HL-60/S4 treated with phorbol 12-myristate 13-acetate at 8.2 ng/mL for 4 days and 3 days (cell line): Measurements from ENCODE around the gene RCBTB1.

Source experiments
- in situ Hi-C: fragments of 300-500 bp; cut with MboI; formaldehyde crosslinking; loops from 2 replicates; pipeline ENCODE4 v1.15.0; 2022; ENCODE audit warnings: low sequenced_read_pairs

RCBTB1 gene

DNA sequence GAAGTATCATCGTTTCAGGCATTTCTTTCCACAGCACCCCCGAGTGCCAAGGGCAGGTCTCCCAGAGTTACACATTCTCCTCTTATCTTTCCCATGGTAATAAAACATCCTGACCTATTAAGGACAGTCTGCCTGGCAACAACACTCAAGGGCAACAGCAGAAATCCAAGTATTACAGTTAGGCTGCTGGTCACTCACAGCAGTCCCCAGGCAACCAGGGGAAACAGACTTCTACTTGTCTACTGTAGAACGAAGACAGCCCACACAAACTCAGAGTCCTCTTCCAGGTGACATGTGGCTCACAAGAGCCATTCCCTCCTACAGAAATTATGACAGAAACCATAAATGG is 24.3 kb downstream of the RCBTB1 start:
- in situ Hi-C loops: no loop called here

DNA sequence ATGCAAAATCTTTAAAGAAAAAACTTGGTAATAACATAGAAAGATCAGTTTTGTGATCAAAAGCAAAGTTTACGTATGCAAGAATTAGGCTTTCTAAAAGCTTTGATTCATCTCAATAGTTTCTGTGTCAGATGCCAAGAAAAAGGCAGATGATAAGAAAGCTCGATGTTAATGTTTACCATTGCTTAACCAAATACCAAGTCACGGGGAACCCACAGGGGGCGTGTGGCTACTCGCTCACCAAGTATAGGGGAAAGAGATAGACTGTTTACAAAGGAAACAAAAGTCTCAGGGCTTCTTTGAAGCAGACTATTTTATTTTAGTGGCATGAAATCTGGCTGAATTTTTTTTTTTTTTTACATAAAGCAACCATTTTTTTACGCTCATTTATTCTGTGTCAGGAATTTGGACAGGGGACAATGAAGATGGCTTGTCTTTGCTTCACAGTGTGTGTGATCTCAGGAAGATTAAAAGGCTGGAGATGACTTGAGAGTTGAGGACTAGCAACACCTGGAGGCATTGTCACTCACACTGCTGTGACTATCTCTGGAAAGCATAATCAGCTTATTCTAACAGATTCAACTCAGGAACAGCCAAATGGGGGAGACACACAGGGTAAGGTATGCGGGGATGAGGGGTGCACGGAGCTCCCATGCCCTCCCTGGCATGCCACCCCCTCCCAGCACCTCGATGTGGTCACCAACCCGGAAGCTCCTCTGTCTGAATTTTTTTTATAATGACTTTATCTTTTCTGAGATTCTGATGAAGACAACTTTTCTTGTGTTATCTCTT is 24.9 kb downstream of the RCBTB1 start:
- in situ Hi-C loops: no loop called here

DNA sequence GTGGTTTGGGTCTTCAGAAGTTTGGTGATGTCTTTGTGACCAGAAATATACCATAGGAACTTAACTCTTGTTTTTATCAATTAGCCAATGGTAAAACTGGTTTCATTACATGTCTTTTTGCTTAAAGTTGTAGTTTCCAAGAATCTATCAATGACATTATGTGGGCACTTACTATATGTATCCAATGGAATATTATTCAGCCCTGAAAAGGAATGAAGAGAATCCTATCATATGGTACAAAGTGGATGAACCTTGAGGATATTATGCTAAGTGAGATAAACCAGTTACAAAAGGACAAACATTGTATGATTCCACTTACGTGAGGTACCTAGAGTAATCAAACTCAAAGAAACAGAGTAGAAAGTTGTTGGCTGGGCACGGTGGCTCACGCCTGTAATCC is 26.4 kb downstream of the RCBTB1 start:
- in situ Hi-C loops: no loop called here

DNA sequence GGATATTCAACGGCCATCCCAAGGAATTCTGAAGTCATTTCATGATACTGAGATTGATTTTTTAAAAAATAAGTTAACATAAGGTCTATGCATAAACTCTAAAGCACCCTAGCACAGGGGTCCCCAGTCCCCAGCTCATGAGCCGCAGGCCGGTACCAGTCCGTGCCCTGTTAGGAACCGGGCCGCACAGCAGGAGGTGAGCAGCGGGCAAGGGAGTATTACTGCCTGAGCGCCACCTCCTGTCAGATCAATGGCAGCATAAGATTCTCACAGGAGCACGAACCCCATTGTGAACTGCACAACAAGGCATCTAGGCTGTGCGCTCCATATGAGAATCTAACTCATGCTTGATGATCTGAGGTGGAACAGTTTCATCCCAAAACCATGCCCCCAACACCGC is 31.0 kb downstream of the RCBTB1 start:
- in situ Hi-C loops: no loop called here

DNA sequence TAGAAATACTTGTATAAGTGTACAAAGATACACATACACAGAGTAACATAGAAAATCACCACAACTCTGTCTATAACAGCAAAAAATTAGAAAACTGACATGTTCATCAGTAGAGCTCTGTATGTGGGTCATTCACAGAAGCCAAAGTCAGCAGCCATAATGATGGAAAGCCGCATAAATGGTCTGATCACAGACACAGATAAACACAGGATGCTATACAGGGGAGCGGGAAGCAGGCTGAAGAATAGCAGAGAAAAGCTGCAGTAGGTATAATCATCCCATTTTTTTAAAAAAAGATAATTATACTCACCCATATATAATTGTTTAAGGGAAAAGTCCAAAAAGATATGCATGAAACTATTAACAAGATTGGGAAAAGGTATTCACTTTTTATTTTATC is 31.5 kb downstream of the RCBTB1 start:
- in situ Hi-C loops: no loop called here

DNA sequence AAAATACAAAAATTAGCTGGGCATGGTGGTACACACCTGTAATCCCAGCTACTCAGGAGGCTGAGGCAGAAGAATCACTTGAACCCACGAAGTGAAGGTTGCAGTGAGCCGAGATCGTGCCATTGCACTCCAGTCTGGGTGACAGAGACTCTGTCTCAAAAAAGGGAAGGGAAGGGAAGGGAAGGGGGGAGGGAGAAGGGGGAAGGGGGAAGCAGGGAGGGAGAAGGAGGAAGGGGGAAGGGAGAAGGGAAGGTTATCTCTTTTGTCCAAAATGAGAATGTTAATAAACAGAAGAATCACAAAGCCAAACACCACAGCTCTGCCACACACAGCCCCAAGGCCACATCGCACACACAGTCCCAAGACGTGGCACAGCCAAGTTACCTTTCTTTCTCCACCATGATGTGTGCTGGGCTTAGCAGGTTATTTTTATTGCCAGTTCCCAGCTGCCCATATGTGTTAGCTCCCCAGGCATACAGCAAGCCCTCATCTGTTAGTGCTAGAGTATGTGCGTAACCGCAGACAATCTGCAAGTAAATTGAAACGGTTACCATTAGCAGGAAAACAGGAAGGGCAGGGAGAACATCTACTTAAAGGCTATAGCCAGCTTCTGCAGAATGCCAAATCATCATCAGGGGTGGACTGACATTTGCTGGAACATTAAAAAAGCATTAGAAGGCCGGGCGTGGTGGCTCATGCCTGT is 34.3 kb downstream of the RCBTB1 start:
- in situ Hi-C loops: no loop called here

DNA sequence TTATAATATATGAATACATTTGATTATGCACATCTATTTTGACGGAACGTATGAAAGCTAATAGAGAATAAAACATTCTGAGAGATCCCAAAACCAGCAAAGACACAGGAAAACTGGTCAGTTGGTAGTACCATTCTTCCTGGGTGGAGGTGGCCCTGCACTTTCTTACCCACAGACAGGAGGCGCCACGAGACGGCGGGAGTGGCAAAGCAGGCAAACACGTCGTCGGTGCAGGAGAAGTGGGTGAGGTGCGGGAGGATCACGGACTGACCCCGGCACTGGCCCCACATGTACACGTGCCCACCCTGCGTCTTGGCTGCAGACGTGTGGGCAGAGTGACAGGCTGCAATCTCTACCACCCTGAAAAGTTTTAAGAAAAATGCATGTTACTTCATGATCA is 36.1 kb downstream of the RCBTB1 start:
- in situ Hi-C loops: no loop called here

DNA sequence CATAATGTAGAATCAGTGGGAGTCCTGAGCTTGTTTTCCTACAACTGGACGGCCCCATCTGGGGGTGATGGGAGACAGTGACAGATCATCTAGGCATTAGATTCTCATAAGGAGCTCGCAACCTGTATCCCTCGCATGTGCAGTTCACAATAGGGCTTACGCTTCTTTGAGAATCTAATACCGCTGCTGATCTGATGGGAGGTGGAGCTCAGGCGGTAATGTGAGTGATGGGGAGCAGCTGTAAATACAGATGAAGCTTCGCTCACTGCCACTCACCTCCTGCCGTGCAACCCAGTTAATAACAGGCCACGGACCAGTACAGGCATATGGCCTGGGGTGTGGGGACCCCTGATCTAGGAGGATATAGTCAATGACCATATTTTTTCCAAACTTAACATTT is 38.8 kb downstream of the RCBTB1 start:
- in situ Hi-C loops: no loop called here

DNA sequence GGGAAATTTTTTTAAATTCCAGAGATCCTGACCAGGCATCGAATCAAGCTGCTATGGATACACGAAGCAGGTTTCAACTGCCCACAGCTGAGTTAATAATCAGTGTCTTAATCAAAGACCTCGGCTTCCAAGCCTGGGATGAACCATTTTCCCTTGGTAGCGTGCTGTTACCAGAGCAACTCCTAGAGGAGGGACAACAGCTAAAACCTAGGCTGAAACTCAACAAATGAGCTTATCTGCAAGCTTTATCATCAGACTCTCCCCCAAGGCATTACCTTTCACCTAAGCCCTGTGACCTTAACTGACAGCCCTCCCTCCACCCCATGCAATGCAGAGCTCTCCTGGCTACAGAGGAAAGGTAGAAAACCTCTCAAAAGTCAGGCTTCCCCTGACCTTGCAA is 39.7 kb downstream of the RCBTB1 start:
- in situ Hi-C loops: no loop called here

DNA sequence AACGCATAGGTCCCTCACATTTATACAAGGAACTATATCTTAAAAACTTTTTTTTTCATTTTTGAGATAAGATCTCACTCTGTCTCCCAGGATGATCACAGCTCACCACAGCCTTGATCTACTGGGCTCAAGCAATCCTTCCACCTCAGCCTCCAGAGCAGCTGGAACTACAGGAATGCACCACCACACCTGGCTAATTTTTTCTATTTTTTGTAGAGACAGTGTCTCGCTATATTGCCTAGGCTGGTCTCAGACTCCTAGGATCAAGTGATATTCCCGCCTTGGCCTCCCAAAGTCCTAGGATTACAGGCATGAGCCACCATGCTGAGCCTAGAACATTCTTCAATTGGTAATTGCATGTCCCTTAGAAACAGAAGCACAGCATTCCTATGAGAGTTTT is 41.7 kb downstream of the RCBTB1 start:
- in situ Hi-C loops: no loop called here

DNA sequence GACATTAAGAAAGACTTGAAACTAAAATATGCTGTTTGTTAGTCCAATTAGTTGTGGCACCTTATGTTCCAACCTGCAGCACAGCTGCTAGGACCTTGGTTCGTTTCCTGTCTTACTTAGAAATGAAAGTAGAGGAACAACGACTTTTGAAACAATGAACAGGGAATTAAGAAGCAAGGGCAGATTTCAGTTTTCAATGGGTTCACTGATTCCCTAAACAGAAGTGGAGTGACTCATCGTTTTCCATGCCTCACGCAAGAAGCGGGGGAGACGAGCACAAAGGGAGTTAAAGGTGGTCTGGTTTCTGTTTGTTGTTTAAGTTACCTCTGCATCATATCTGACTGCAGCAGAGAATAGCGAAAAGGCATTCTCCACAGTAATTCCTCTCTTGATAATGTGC is 44.8 kb downstream of the RCBTB1 start:
- in situ Hi-C loops: no loop called here

DNA sequence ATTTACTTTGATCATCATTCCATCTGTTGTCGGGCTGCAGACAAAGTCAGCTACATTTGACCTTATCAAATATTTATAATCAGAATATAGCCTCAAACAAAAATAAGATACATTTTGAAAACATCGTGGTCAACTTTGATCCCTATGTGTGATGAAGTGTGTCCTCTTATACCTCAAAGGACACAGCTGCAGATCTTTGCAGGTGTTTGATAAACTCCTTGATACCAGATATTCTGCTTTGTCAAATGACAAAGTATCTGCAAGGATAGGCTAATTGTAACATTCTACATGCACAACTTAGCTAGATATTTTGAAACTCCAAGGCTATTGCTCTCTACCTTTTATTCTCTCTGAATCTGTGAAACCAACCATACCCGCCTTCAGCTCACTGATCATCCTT is 45.6 kb downstream of the RCBTB1 start:
- in situ Hi-C loops: no loop called here

DNA sequence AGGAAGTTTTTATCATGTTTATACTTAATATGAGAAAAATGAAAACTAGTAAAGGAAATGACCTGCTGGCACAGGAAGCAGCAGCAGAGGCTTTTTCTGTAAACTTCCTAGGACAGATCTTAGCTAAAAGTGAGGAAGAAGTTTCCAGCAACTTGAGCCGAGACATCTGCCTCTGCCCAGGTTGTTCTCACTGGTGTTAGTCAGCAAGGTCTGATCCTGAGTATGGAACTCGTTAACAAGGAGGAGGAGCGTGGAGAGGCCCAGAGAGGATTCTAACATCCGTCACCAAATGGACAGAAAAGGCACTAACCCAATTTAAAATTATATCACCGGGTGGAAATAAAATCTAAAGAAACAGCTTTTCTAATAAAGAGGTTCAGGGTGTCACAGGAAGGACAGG is 46.0 kb downstream of the RCBTB1 start:
- in situ Hi-C loops: no loop called here

DNA sequence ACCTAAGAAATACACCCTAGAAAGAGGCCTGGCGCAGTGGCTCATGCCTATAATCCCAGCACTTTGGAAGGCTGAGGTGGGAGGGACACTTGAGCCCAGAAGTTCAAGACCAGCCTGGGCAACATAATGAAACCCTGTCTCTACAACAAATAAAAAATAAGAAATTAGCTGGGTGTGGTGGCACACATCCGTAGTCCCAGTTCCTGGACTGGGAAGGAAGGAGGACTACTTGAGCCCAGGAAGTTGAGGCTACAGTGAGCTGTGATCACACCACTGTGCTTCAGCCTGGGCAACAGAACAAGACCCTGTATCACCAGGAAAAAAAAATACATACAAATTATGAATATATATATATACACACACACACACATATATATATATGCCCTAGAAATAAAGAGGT is 47.0 kb downstream of the RCBTB1 start:
- in situ Hi-C loops: no loop called here

DNA sequence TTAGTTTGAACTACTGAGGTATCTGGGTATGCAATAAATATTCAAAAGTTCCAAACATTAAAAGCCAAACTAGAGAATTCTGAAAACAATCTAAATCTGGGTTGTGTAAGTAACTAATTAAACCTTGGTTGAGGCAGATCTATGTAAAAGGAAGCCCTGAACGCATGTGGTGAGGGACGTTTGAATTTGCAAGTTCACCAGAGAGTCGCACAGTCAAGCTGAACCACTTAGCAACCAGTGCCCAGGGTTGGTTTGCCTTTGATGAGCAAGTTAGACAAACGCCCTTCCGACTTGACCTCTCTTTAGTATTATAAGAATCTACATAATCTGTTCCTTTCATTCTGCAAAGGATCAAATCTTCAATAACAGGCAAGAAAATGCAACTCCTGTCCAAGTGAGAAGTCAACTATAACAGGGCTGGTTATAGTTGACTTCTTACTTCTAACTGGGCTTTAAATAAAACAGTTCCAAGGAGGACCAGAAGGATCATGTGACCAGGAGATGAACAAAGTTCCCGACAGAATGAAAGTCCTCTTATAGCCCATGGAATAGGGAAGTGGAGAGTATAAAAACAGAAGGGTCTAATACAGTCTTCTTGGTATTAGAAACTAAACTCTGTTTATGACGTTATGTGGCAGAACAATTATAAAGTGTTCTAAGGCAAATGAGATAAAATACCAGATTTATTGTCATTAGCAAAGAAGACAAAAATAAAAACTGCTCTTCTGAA is 49.0 kb downstream of the RCBTB1 start:
- in situ Hi-C loops: no loop called here

DNA sequence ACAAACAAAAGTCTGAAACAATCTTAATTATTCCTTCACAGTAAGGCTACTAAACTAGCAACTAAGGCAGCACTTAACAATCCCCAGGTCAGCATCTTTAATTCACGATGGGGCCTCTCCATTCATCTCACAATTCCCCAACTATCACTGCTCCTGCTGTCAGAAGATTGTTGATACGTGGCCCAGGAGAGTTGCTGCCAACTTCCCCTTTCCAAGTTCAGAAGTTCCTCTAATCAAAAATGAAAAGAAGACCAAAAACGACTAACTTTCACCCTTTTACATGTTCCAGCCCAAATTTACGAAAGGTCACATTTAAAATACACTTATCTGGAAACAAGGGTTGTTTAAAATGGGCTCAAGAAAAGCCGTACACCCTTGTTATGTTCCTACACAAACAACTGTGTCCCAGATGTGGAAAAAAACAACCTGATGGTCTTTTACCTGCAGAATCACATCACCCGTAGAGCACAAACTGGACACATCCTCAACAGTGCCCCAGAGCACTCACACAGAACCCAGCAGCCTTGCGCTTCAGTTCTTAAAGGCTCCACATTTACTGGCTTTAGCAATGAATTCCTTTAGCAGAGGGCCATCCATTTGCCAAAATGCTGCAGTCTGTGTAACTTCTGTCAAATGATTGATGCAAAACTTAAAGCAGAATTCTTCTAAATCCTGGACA is 51.6 kb downstream of the RCBTB1 start:
- in situ Hi-C loops: no loop called here

DNA sequence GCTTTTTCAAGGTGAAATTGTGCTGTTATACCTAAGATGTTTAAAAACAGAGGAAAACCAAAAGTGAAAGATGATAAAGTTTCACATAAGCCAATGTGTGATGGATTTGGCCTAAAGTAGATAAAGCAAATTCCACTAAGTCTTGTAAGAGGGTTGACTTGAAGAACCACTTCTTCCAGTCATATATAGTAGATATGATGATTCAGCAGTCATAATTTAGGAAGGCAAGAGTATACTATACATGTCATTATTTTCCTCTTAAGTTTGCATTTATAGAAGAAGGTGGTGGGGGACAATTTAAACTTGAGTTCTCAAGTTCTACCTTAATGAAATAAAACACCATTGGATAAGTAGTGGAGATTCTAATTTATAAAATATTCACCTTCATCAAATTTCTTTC is 52.3 kb downstream of the RCBTB1 start:
- in situ Hi-C loops: no loop called here

DNA sequence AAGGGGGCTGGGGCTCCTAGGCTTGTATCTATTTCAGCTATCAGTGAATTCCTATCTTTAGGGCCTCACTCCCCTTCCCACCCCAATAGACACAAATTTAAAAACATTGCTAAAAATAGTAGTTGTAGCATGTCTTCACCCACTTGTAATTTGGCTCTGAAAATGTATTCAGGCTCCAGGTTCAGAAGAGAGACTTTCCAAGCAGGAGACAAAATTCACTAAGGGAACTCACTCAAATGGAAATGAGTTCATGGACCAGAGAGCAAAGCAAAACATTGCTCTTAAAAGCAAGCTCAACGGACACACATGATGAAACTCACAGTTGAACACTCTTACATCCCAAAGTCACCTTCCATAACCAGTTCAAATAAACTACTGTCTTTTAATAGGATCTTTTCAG is 52.8 kb downstream of the RCBTB1 start:
- in situ Hi-C loops: no loop called here

DNA sequence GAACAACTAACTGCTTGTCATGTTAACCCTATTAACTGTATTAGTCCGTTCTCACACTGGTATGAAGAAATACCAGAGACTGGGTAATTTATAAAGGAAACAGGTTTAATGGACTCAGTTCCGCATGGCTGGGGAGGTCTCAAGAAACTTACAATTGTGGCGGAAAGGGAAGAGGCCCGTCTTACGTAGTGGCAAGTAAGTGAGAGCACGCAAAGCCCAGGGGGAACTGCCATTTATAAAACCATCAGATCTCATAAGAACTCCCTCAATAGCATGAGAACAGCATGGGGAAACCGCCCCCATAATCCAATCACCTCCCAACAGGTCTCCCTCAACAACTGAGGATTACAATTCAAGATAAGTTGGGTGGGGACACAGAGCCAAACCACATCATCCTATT is 54.9 kb downstream of the RCBTB1 start:
- in situ Hi-C loops: no loop called here

DNA sequence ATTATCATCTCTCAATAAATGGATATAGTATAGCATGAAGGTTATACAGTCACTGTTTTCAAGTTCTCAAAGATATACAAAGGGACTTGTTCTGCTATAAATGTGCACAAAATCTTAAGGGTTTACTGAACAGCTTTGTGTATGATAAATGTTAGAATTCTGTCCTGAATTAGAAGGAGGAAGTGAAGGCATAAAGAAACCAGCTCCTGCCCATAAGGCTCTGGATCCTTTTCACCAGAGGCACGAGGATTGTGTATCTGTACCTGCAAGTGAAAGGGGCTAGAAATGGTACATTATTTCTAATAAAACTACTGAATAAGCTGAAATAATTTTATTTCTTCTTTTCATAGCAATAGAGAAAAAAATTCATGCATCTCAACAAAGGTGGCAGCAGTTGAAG is 57.2 kb downstream of the RCBTB1 start:
- in situ Hi-C loops: no loop called here

DNA sequence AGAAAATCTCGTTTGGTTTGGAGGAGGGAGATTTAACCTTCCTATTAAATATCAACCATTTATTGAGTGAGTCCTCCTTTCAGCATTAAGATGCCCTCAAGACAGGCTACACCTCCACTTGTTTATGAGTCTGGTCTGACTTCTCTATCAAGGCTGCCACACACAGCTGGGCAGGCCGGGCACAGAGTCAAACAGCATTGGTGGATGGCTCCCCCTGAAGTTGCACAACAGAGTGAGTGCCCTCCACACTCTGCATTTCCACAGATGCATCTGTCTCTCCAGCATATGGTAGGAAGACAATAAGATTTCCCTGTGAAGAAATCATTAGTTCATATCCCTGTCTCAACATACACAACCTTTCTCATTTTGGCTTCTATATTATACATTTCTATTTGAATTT is 58.2 kb downstream of the RCBTB1 start:
- in situ Hi-C loops: no loop called here
